DND-41 (cell line): ENCODE measurements around the gene PRPH2.

Experiments used
- EZH2 ChIP-seq: IDR thresholded peaks from 3 replicates; pipeline ENCODE4 v1.6.1; 2012; ENCODE audit warnings: borderline replicate concordance, low read depth, mild to moderate bottlenecking, moderate library complexity, low read length, inconsistent platforms; ENCODE audit not compliant: severe bottlenecking
- TF ChIP-seq, protein P1 (sequence below): IDR thresholded peaks from 2 replicates; pipeline ENCODE4 v1.5.1; 2012; ENCODE audit warnings: borderline replicate concordance, low read length, moderate library complexity, mild to moderate bottlenecking; ENCODE audit not compliant: poor library complexity, severe bottlenecking; ENCODE audit errors: extremely low read depth

- TF ChIP-seq EZH2 = no peak
- TF ChIP-seq, protein P1, sequence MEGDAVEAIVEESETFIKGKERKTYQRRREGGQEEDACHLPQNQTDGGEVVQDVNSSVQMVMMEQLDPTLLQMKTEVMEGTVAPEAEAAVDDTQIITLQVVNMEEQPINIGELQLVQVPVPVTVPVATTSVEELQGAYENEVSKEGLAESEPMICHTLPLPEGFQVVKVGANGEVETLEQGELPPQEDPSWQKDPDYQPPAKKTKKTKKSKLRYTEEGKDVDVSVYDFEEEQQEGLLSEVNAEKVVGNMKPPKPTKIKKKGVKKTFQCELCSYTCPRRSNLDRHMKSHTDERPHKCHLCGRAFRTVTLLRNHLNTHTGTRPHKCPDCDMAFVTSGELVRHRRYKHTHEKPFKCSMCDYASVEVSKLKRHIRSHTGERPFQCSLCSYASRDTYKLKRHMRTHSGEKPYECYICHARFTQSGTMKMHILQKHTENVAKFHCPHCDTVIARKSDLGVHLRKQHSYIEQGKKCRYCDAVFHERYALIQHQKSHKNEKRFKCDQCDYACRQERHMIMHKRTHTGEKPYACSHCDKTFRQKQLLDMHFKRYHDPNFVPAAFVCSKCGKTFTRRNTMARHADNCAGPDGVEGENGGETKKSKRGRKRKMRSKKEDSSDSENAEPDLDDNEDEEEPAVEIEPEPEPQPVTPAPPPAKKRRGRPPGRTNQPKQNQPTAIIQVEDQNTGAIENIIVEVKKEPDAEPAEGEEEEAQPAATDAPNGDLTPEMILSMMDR = no peak
Observed at GRCh38 chr6:42689371-42689770, 33.0 kb downstream of the PRPH2 start.
